Bronchial epithelial cell (primary cell): ENCODE data around the gene TMEM116. TPM values are rescaled to one million over a fixed set of nuclear protein-coding genes. Genes with fewer than 3 reads are reported as not detected.
"Not testable (repeated sequence)": the region's sequence is repeated elsewhere in the genome, so short reads cannot be mapped to it uniquely, and the experiment has no call there.

Experiments used
- DNase-seq: peaks from one replicate; pipeline ENCODE4 v3.0.0-alpha.2; 2010; ENCODE audit warnings: low read depth
- FAIRE-seq: peaks from 2 replicates; lab custom pipeline; 2011; peaks lifted over from hg19 to GRCh38; lab: Jason Lieb, UNC
- H3K27me3 ChIP-seq: 2 replicates; pipeline ENCODE4 v1.5.1; 2011; ENCODE audit warnings: low read length; ENCODE audit not compliant: control insufficient read depth, insufficient read depth
- H3K36me3 ChIP-seq: 2 replicates; pipeline ENCODE4 v1.5.1; 2011; ENCODE audit warnings: low read length; ENCODE audit not compliant: control insufficient read depth, insufficient read depth
- H3K4me3 ChIP-seq: 2 replicates; pipeline ENCODE4 v1.5.1; 2011; ENCODE audit warnings: mild to moderate bottlenecking, low read depth, low read length, control low read depth
- total RNA-seq: library from RNA; depleted of rRNA; stranded (reverse); fragments of >200 nt; gene quantifications from 2 replicates; pipeline ENCODE4 v1.2.1, GENCODE V29; 2014
- TF ChIP-seq, protein P1 (sequence below): IDR thresholded peaks from 2 replicates; pipeline ENCODE4 v1.5.1; 2011; ENCODE audit warnings: mild to moderate bottlenecking, moderate library complexity, low read length, control low read depth, inconsistent platforms; ENCODE audit not compliant: insufficient read depth, severe bottlenecking

The TMEM116 gene
- total RNA-seq, 1 donor from 2014 or later = 10.0 TPM

DNA sequence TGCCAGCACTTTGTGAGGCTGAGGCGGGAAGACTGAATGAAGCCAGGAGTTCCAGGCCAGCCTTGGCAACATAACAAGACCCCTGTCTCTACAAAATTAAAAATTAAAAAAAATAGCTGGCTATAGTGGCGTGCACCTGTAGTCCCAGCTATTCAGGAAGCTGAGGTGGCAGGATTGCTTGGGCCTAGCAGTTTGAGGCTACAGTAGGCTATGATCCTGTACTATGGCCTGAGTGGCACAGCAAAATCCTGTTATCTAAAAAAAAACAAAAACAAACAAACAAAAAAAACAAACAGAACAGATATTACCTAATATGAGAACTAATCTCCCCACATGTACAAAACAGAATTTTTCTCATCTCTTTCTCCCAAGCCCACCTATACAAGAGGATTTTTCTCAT is 15.7 kb downstream of the TMEM116 start:
- Histone ChIP-seq H3K36me3 (no peaks in the 10 kb centered on the region), H3K4me3 (no peak overlapping the region), H3K27me3 (no peaks in the 10 kb centered on the region)
- FAIRE-seq (no peak), DNase-seq (no peak)
- TF ChIP-seq, protein P1, sequence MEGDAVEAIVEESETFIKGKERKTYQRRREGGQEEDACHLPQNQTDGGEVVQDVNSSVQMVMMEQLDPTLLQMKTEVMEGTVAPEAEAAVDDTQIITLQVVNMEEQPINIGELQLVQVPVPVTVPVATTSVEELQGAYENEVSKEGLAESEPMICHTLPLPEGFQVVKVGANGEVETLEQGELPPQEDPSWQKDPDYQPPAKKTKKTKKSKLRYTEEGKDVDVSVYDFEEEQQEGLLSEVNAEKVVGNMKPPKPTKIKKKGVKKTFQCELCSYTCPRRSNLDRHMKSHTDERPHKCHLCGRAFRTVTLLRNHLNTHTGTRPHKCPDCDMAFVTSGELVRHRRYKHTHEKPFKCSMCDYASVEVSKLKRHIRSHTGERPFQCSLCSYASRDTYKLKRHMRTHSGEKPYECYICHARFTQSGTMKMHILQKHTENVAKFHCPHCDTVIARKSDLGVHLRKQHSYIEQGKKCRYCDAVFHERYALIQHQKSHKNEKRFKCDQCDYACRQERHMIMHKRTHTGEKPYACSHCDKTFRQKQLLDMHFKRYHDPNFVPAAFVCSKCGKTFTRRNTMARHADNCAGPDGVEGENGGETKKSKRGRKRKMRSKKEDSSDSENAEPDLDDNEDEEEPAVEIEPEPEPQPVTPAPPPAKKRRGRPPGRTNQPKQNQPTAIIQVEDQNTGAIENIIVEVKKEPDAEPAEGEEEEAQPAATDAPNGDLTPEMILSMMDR = no peak

DNA sequence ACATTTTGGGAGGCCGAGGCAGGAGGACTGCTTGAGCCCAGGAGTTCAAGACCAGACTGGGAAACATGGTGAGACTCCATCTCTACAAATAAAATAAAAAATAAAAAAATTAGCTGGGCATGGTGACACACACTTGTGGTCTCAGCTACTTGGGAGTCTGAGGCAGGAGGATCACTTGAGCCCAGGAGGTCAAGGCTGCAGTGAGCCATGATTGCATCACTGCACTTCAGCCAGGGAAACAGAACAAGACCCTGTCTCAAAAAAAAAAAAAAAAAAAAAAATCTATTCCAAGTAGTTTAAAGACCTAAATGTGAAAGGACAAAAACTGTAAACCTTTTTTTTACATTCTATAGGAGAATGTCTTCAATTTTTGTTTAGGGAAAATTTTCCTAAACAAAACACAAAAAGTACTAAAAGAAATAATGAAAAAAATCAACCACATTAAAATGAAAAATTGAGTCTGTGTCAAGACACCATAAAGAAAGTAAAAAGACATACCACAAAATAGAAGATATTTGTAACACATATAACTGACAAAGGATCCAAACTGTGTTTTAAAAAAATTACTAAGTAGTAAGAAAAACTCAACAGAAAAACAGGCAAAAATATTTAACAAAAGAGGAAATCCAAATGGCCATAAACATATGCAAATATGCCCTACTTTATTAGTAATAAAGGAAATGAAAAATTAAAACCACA is 17.0 kb downstream of the TMEM116 start:
- DNase-seq = no peak
- TF ChIP-seq, protein P1 = no peak
- no peak overlapping the region for H3K4me3 ChIP-seq
- FAIRE-seq = no peak
- no peaks in the 10 kb centered on the region for H3K27me3 ChIP-seq
- no peaks in the 10 kb centered on the region for H3K36me3 ChIP-seq

DNA sequence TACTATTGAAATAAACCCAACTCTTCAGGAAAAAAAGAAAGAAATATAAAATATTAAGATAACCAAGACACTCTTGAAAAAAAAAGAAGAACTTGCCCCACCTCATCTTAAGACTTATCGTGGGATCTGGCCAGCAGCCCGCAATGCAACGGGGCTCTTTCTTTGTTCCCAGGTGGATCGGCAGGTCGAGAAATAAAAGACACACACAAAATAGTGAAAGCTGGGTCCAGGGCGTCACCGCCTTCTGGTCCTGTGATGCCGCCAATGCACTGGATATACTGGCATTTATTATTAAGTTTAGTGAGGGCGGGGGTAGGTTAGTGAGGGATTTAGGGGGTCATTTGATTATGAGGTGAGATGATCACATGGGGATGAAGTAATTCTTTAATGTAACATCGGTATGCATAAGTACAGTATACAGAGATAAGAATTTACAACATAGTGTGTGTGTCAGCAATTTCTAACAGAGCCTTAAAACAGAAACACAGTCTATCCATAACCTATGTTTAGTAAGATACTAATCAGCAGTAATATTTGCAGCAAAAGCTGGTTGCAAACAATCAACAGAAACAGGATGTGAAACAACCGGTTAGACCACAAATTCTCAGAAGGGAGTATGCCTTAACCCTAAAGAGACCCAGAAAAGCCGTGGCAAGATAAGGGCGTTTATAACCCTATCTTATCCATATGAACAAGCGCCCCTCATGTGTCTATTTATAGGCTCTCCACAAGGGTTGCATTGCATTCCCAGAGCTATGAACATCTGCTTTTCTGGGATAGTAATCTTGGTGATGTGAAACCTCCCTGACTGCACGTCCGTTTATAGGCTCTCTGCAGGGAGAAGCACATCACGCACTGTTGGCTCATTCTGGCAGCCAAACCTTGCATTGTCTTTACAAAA is 18.5 kb downstream of the TMEM116 start:
- H3K36me3 ChIP-seq, H3K27me3 ChIP-seq, FAIRE-seq: not testable (repeated sequence)
- H3K4me3 ChIP-seq = peak overlapping the region; percentile 4
- DNase-seq = peak; percentile 43

DNA sequence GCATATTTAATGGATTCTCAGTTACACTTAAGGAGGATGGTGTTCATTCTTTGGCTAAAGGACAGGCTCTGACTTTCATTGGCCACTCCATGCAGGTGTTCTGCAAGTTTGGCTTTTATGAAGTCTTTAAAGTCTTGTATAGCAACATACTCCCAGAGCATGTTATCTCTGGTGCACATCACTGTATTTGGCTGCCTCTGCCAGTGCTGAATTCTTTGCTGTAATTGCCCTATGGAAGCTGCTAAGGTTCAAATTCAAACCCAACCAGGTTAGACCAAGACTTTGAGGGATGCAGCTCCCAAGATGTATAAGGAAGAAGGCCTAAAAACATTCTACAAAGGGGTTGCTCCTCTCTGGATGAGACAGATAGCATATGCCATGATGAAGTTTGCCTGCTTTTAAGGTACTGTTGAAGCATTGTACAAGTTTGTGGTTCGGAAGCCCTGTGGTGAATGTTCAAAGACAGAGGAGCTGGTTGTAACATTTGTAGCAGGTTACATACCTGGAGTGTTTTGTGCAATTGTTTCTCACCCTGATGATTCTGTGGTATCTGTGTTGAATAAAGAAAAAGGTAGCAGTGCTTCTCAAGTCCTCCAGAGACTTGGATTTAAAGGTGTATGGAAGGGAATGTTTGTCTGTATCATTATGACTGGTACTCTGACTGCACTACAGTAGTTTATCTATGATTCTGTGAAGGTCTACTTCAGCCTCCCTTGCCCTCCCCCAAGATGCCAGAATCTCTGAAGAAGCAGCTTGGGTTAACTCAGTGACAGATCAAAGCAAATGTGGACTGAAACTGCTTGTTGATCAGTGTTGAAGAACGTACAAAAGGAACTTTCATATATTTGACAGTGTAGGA is 19.4 kb downstream of the TMEM116 start:
- no peak for DNase-seq
- no peak for FAIRE-seq
- Histone ChIP-seq H3K27me3 (no peaks in the 10 kb centered on the region), H3K36me3 (no peaks in the 10 kb centered on the region), H3K4me3 (no peak overlapping the region)
- TF ChIP-seq, protein P1 = no peak

DNA sequence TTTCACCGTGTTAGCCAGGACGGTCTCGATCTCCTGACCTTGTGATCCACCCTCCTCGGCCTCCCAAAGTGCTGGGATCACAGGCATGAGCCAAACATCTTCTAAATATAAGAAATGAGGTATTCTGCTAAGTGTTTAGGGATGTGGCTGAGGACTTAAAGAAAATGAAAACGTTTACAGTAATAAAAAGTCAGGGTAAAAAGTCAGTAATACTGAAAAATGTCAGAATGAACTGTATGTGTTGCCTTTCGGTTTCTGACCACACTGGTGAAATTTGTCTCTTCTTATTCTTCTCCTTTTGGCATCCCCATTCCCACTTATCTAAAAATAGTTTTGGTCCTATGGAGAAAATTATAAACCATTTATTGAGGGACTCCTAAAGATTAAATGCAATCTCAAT is 20.5 kb downstream of the TMEM116 start:
- DNase-seq (no peak), FAIRE-seq (no peak)
- no peak overlapping the region for H3K4me3 ChIP-seq
- no peaks in the 10 kb centered on the region for H3K27me3 ChIP-seq
- TF ChIP-seq, protein P1 = no peak
- no peaks in the 10 kb centered on the region for H3K36me3 ChIP-seq
